H1 (cell line): ENCODE results near the gene LDAH.

ENCODE experiments used
- BACH1 ChIP-seq: IDR thresholded peaks from 2 replicates; pipeline ENCODE4 v1.6.1; 2012; ENCODE audit warnings: low read length, improper control_type of control experiment
- BRCA1 ChIP-seq: IDR thresholded peaks from 2 replicates; pipeline ENCODE4 v1.6.1; 2012; ENCODE audit warnings: low read depth, low read length, improper control_type of control experiment
- CBX5 ChIP-seq: fragments of 300-800, 300-1000 bp; sonication (generic); IDR thresholded peaks from 2 replicates; pipeline ENCODE4 v1.7.1; 2016; ENCODE audit warnings: antibody characterized with exemption, low read length, low read depth
- CEBPB ChIP-seq: IDR thresholded peaks from 2 replicates; pipeline ENCODE4 v1.6.1; 2012; ENCODE audit warnings: low read depth, low read length
- E2F6 ChIP-seq: IDR thresholded peaks from 2 replicates; pipeline ENCODE4 v1.6.1; 2012; ENCODE audit warnings: inconsistent platforms
- EP300 ChIP-seq, 2 experiments: IDR thresholded peaks; 1 replicate in 1 of 2; 2 replicates in 1 of 2; pipeline ENCODE4 v1.6.1; 2011 to 2012; ENCODE audit warnings: low read depth in 2 of 2, low read length in 2 of 2, mild to moderate bottlenecking in 2 of 2, borderline replicate concordance in 1 of 2, inconsistent platforms in 1 of 2, moderate library complexity in 1 of 2
- EZH2 ChIP-seq: fragments of 200-600 bp; sonication (generic); IDR thresholded peaks from 2 replicates; pipeline ENCODE4 v1.7.1; 2012; ENCODE audit warnings: low read depth, mild to moderate bottlenecking, moderate library complexity, low read length, inconsistent platforms; ENCODE audit not compliant: severe bottlenecking
- MAX ChIP-seq: IDR thresholded peaks from 2 replicates; pipeline ENCODE4 v1.6.1; 2012; ENCODE audit warnings: inconsistent platforms
- POLR2A ChIP-seq, 2 experiments: IDR thresholded peaks; 1 replicate in 1 of 2; 2 replicates in 1 of 2; pipeline ENCODE4 v1.6.1; 2011; ENCODE audit warnings: low read depth in 2 of 2, low read length in 2 of 2, mild to moderate bottlenecking in 2 of 2; ENCODE audit errors: control extremely low read depth in 1 of 2
- TCF12 ChIP-seq: IDR thresholded peaks from 2 replicates; pipeline ENCODE4 v1.6.1; 2011; ENCODE audit warnings: low read depth, mild to moderate bottlenecking, low read length
- TF ChIP-seq, protein P1 (sequence below), 3 experiments: IDR thresholded peaks; 1 replicate in 2 of 3; 2 replicates in 1 of 3; pipeline versions ENCODE4 v1.5.1 to v1.6.1; 2011; ENCODE audit warnings: low read length in 3 of 3, mild to moderate bottlenecking in 3 of 3, inconsistent platforms in 2 of 3, low read depth in 1 of 3, moderate library complexity in 1 of 3; ENCODE audit not compliant: insufficient read depth in 1 of 3; ENCODE audit errors: control extremely low read depth in 1 of 3

- TF ChIP-seq CEBPB (no peak), CBX5 (no peak), POLR2A (IDR thresholded peaks at IDR 0.05; ENCODE audit: control extremely low read depth in 1 of 2, low read depth in 2 of 2, low read length in 2 of 2) (no peak), EP300 (IDR thresholded peaks at IDR 0.05; ENCODE audit: borderline replicate concordance in 1 of 2, low read depth in 2 of 2, low read length in 2 of 2) (no peak), EZH2 (no peak), E2F6 (no peak), BACH1 (no peak), BRCA1 (no peak), MAX (no peak), TCF12 (no peak)
- TF ChIP-seq, protein P1, sequence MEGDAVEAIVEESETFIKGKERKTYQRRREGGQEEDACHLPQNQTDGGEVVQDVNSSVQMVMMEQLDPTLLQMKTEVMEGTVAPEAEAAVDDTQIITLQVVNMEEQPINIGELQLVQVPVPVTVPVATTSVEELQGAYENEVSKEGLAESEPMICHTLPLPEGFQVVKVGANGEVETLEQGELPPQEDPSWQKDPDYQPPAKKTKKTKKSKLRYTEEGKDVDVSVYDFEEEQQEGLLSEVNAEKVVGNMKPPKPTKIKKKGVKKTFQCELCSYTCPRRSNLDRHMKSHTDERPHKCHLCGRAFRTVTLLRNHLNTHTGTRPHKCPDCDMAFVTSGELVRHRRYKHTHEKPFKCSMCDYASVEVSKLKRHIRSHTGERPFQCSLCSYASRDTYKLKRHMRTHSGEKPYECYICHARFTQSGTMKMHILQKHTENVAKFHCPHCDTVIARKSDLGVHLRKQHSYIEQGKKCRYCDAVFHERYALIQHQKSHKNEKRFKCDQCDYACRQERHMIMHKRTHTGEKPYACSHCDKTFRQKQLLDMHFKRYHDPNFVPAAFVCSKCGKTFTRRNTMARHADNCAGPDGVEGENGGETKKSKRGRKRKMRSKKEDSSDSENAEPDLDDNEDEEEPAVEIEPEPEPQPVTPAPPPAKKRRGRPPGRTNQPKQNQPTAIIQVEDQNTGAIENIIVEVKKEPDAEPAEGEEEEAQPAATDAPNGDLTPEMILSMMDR (IDR thresholded peaks at IDR 0.05; ENCODE audit: control extremely low read depth in 1 of 3, insufficient read depth in 1 of 3, low read depth in 1 of 3, low read length in 3 of 3) = no peak
These were observed 1.0 kb upstream of the LDAH start for GRCh38 chr2:20823917-20824316.
